DND-41 (cell line): Measurements from ENCODE around the gene CITED1.

Experiments used
- CTCF ChIP-seq: IDR thresholded peaks from 2 replicates; pipeline ENCODE4 v1.5.1; 2012; ENCODE audit warnings: borderline replicate concordance, low read length, moderate library complexity, mild to moderate bottlenecking; ENCODE audit not compliant: poor library complexity, severe bottlenecking; ENCODE audit errors: extremely low read depth
- EZH2 ChIP-seq: IDR thresholded peaks from 3 replicates; pipeline ENCODE4 v1.6.1; 2012; ENCODE audit warnings: borderline replicate concordance, low read depth, mild to moderate bottlenecking, moderate library complexity, low read length, inconsistent platforms; ENCODE audit not compliant: severe bottlenecking

- no peak for TF ChIP-seq EZH2
- TF ChIP-seq CTCF, result no peak
Observed at GRCh38 chrX:72313707-72314641, 8.3 kb upstream of the CITED1 start.
